ENCODE results near the gene MAML3.
"Not testable (repeated sequence)": the region's sequence is repeated elsewhere in the genome, so short reads cannot be mapped to it uniquely, and the experiment has no call there.

The MAML3 gene

GRCh38 chr4:139728146-139728545 is 425.8 kb downstream of the MAML3 start:
- DNase-seq (ENCODE audit: low read depth in 2 of 2) = no peak

- DNase-seq (ENCODE audit: low read depth in 2 of 2) = no peak
Measured at GRCh38 chr4:139726615-139727014, 427.4 kb downstream of the MAML3 start.

- no peak for DNase-seq (ENCODE audit: low read depth in 2 of 2)
Measured at GRCh38 chr4:139725236-139725635, 428.7 kb downstream of the MAML3 start.

DNA sequence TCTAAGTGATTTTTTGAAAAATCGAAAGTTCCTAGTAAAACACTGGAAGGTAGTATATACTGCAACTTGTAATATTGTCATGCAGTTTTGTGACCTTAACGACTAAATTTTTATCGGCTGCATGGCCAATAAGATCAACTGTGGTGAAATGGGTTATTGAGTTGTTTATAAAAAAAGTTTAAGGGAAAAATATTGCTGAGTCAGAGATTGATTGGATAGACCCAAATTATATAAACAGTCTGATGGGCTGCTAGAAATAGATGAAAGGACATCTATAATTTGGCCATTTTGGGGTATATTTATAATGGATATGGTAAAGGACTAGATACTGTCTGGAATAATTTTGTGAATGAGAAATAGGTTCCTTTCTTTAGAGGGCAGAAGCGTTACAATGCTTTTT is 432.2 kb downstream of the MAML3 start:
- DNase-seq (ENCODE audit: low read depth in 2 of 2) = no peak

DNA sequence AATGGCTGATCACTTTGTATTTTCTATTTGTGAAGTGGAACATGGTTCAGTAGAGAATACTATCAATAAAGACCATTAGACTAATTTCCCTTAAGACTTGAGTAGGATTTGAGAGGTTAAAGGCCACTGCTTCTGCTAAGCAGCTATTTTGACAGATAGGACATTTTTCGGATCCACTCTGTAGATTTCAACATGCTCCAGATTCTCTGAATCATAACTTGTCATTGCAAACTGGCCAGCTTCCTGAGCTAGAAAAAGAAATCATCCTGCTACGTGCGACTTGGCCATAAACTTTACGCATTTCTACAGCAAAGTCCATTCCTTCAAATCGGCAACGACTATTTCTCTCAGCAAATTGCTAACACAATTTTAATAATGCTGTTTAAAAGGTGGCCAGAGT is 433.2 kb downstream of the MAML3 start:
- no peak for DNase-seq (ENCODE audit: low read depth in 2 of 2)

GRCh38 chr4:139719381-139720101 is 434.4 kb downstream of the MAML3 start:
- no peak for DNase-seq (ENCODE audit: low read depth in 2 of 2)

GRCh38 chr4:139718833-139719232 is 435.2 kb downstream of the MAML3 start:
- no peak for DNase-seq (ENCODE audit: low read depth in 2 of 2)

DNA sequence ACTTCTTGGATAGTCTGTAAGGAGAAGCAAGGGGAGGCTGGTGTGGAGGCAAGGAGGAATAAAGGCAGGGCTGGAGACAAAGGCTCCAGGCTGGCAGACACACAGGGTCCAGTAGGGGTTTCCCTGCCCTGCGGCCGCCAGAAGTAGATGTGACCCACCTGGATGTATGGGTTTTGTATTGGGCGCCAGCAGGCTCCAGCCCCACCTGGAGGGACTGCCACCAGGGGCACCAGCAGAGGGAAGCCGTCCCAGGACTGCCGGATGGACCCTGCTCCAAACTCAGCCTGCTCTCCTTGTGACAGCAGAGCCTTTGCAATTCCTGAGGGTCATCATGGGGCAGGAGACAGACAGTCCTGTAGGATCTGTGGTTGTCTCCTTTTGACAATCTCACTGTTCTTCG is 435.6 kb downstream of the MAML3 start:
- DNase-seq (ENCODE audit: low read depth in 2 of 2) = no peak

GRCh38 chr4:139715746-139716391 is 438.1 kb downstream of the MAML3 start:
- no peak for DNase-seq (ENCODE audit: low read depth in 2 of 2)

GRCh38 chr4:139712882-139713281 is 441.1 kb downstream of the MAML3 start:
- DNase-seq (ENCODE audit: low read depth in 2 of 2) = no peak

GRCh38 chr4:139711461-139711860 is 442.5 kb downstream of the MAML3 start:
- DNase-seq (ENCODE audit: low read depth in 2 of 2) = no peak

- DNase-seq (ENCODE audit: low read depth in 2 of 2) = no peak
Measured at GRCh38 chr4:139710073-139710472, 443.9 kb downstream of the MAML3 start.

DNA sequence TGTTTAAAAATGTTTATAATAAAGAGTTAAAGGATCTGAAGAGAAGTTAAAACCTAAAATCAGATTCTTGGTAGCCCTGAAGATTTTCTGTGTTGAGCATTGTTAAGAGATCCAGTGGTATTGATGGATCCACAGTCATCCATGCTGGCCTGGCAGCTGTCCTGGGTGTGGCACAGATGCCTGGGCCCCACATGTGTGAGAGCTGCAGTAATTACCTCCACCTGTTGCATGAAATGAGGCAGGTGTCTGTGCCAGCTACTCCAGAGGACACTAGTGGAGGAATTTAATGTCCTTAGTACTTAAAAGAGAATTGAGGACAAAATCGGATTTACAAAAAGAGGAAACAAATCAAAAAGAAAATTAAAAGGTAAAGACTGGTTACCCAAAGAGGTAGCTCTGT is 444.3 kb downstream of the MAML3 start:
- DNase-seq (ENCODE audit: low read depth in 2 of 2) = no peak

GRCh38 chr4:139704915-139705485 is 449.0 kb downstream of the MAML3 start:
- DNase-seq (ENCODE audit: low read depth in 2 of 2) = no peak

- no peak for DNase-seq (ENCODE audit: low read depth in 2 of 2)
Measured at GRCh38 chr4:139700568-139700967, 453.4 kb downstream of the MAML3 start.

- not testable (repeated sequence) for DNase-seq (ENCODE audit: low read depth in 2 of 2)
Measured at GRCh38 chr4:139698167-139698925, 455.6 kb downstream of the MAML3 start.

GRCh38 chr4:139696491-139696890 is 457.5 kb downstream of the MAML3 start:
- no peak for DNase-seq (ENCODE audit: low read depth in 2 of 2)

DNA sequence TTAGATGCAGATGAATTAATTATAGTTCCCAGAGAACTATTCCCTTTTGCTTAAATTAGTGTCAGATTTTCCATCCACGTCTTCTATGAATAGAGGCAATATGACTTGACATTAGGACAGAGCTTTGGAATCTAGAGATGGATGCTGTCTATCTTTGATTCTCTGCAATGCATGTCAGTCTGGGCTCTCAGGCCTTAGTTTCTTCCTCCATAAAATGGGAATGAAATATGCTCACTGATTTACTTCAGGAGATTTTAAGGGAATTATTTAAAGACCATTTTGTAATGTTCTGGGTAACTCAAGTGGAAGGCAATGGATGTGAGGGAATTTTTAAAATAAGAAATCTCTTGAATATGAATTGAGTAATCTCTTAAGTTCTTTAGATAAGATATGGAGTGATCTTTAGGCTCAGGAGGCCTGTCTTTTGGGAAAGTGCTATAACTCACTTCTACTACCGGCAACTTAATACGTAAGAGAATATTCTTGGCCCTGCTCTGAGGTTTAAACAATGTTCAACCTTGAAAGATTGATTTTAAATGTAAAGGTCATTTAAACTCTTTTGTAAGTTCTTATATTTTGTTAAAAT is 459.4 kb downstream of the MAML3 start:
- DNase-seq (ENCODE audit: low read depth in 2 of 2) = no peak

GRCh38 chr4:139692309-139693012 is 461.5 kb downstream of the MAML3 start:
- no peak for DNase-seq (ENCODE audit: low read depth in 2 of 2)

DNA sequence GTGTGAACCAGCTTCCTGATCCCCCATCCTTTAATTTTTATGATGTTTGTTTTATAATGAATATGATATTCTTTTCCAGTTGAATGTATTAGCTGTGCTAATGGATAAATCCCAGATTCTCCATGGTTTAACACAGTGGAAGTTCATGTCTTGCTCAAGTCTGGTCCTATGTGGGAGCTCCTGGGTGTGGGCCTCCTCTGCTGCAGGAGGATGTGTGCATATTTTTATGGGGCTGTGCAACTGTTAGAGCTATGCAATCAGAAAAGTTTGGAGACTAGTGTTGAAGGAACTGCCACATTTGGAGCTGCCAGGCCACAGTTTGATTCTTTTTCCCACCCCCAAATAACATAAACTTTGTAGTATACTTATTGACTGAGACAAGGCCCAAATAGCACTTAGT is 463.6 kb downstream of the MAML3 start:
- DNase-seq (ENCODE audit: low read depth in 2 of 2) = no peak

DNA sequence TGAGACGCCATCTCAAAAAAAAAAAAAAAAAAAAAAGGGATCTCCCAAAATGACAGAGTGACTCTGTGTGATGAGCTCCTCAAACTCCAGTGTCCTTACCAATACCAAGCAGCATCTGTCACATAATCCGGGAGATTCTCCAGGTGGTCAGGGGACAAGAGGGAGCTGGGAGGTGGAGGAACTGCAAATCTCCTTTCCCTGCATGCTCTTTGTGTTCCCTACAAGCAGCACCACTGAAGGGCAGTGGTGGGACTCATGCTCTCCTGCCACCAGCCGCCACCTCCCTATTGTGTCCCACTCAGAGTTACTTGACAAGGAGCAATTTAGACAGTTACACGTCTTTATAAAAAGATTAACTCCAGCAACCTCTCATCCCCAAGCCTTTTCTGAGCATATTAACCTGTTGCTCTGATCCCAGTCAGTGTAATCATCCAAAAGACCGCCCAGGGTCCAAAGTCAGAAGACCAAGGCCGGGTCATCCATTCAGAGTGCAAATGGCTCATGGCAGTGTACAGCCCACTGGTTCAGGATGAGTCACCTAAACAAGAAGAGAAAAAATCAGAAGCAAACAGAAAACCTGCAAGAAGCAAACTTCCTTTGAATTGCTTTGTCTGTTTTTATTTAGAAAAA is 464.8 kb downstream of the MAML3 start:
- no peak for DNase-seq (ENCODE audit: low read depth in 2 of 2)

All from fibroblast of skin of left biceps (primary cell).